PFSK-1 (cell line): ENCODE data around the gene NMS.

Experiments used
- FOXP2 ChIP-seq: optimal IDR thresholded peaks from 2 replicates; pipeline ENCODE3; 2011; ENCODE audit warnings: borderline replicate concordance, control low read depth, inconsistent platforms; ENCODE audit not compliant: insufficient read depth; ENCODE audit errors: extremely low read length, extremely low read depth
- POLR2AphosphoS5 ChIP-seq: IDR thresholded peaks from 2 replicates; pipeline ENCODE4 v1.6.1; 2012; ENCODE audit warnings: low read depth, mild to moderate bottlenecking, control low read depth, low read length, moderate library complexity
- REST ChIP-seq, 2 experiments: IDR thresholded peaks; 2 replicates each; pipeline versions ENCODE4 v1.6.1 to v1.8.0; 2011 to 2012; ENCODE audit warnings: low read depth in 2 of 2, low read length in 2 of 2, control low read depth in 1 of 2, inconsistent platforms in 1 of 2, mild to moderate bottlenecking in 1 of 2, moderate library complexity in 1 of 2; ENCODE audit not compliant: insufficient read depth in 1 of 2
- SIN3A ChIP-seq: IDR thresholded peaks from 2 replicates; pipeline ENCODE4 v1.6.1; 2012; ENCODE audit warnings: mild to moderate bottlenecking, low read length, moderate library complexity, borderline replicate concordance; ENCODE audit not compliant: insufficient read depth
- TAF1 ChIP-seq: IDR thresholded peaks from 2 replicates; pipeline ENCODE4 v1.6.1; 2012; ENCODE audit warnings: low read length, control low read depth, borderline replicate concordance; ENCODE audit not compliant: insufficient read depth

Gene NMS

GRCh38 chr2:100484390-100484789 lies 14.1 kb downstream of the NMS start:
- TF ChIP-seq REST (IDR thresholded peaks at IDR 0.05; ENCODE audit: insufficient read depth in 1 of 2, low read depth in 2 of 2, low read length in 2 of 2) (no peak), SIN3A (no peak), FOXP2 (no peak), POLR2AphosphoS5 (no peak), TAF1 (no peak)

GRCh38 chr2:100485396-100485795 lies 15.1 kb downstream of the NMS start:
- TF ChIP-seq REST (IDR thresholded peaks at IDR 0.05; ENCODE audit: insufficient read depth in 1 of 2, low read depth in 2 of 2, low read length in 2 of 2): no peak
- TF ChIP-seq TAF1: no peak
- TF ChIP-seq SIN3A: no peak
- no peak for TF ChIP-seq FOXP2
- TF ChIP-seq POLR2AphosphoS5: no peak

- TF ChIP-seq REST (IDR thresholded peaks at IDR 0.05; ENCODE audit: insufficient read depth in 1 of 2, low read depth in 2 of 2, low read length in 2 of 2) (no peak), SIN3A (no peak), POLR2AphosphoS5 (no peak), FOXP2 (no peak), TAF1 (no peak)
Measured at GRCh38 chr2:100494712-100495111, 24.4 kb downstream of the NMS start.

GRCh38 chr2:100502782-100503181 lies 32.5 kb downstream of the NMS start:
- no peak for TF ChIP-seq POLR2AphosphoS5
- TF ChIP-seq REST (IDR thresholded peaks at IDR 0.05; ENCODE audit: insufficient read depth in 1 of 2, low read depth in 2 of 2, low read length in 2 of 2): no peak
- no peak for TF ChIP-seq FOXP2
- no peak for TF ChIP-seq TAF1
- no peak for TF ChIP-seq SIN3A

GRCh38 chr2:100504542-100504941 lies 34.3 kb downstream of the NMS start:
- TF ChIP-seq TAF1 (no peak), POLR2AphosphoS5 (no peak), FOXP2 (no peak), SIN3A (no peak), REST (IDR thresholded peaks at IDR 0.05; ENCODE audit: insufficient read depth in 1 of 2, low read depth in 2 of 2, low read length in 2 of 2) (no peak)
